T follicular helper cell (primary cell): ENCODE results near the gene SEPTIN10.
A peak's percentile ranks its signal among the peaks of the same experiment; 100 is the strongest.

Experiments
- DNase-seq: peaks from one replicate; pipeline ENCODE4 v3.0.0-alpha.2; 2020; ENCODE audit warnings: low read depth

Gene SEPTIN10

GRCh38 chr2:109523121-109523520 is 90.6 kb downstream of the SEPTIN10 start:
- DNase-seq: no peak

- DNase-seq: no peak
These were observed 91.7 kb downstream of the SEPTIN10 start for GRCh38 chr2:109522063-109522374.

- DNase-seq: no peak
These were observed 92.3 kb downstream of the SEPTIN10 start for GRCh38 chr2:109521233-109522062.

DNA sequence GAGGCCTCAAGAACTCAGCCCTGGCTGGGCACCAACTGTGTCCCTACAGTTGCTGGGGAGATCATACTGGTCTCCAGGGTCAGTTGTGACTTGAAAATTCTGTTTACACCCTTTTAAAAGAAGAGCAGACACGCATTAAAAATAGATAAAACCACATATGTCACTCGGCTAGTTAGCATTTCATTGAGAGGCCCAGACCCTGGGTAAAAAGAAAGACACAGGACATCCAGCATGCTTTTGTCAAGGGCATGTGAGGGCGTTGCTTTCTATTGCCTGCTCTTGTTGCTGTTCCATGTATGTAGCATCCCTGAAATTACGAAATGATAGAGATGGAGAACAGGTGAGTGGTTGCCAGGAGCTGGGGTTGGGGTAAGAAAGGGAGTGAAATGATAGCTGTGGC is 94.3 kb downstream of the SEPTIN10 start:
- no peak for DNase-seq

GRCh38 chr2:109517118-109517889 is 96.5 kb downstream of the SEPTIN10 start:
- DNase-seq: no peak

DNA sequence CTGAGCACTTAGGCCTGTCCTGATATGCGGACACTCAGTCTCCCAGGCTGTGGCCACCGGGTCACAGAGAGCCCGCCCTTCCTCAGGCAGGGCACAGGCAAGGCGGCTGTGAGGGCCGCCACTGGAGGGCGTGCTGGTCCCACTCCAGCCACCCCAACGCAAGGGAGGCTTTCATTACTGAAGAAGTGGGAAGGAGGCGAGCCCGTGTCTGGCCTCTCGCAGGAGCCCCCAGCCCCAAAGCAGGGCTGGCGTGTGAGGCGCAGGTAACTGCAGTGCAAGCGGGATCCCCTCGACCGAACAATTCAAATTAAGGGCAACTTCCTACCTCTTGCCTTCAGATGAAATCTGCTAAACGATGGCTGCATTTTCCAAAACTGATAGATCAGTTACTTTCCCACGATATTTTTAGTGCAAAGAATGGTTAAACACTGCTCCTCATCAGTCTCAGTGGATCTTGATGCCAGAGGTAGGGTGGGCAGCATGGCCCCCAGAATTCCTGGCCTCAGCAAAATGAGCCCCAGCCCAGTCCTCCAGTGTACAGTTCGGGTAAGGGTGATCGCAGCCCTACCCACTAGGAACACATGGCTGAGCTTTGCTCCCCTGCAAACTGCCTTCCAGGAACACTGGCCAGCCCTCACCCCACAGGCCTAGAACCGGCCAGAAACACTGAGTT is 97.2 kb downstream of the SEPTIN10 start:
- DNase-seq: no peak

DNA sequence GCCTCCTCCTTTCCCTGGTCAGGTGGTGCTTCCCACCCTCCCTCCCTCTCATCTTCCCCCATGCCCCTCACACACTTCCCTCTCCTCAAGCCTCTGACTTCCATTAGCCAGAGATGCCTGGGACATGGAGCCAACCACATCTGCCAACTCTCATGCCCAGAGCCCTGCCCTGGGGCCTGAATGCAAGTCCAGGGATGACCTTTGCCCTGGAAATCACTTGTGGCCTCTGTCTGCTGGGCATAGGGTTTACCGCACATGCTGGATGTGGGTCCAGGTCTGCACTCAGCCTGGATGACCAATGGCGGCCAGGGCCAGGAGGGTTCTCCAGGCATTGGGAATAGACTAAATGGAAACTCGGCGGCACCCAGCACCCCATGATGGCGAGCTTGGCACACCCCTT is 98.9 kb downstream of the SEPTIN10 start:
- DNase-seq: no peak

DNA sequence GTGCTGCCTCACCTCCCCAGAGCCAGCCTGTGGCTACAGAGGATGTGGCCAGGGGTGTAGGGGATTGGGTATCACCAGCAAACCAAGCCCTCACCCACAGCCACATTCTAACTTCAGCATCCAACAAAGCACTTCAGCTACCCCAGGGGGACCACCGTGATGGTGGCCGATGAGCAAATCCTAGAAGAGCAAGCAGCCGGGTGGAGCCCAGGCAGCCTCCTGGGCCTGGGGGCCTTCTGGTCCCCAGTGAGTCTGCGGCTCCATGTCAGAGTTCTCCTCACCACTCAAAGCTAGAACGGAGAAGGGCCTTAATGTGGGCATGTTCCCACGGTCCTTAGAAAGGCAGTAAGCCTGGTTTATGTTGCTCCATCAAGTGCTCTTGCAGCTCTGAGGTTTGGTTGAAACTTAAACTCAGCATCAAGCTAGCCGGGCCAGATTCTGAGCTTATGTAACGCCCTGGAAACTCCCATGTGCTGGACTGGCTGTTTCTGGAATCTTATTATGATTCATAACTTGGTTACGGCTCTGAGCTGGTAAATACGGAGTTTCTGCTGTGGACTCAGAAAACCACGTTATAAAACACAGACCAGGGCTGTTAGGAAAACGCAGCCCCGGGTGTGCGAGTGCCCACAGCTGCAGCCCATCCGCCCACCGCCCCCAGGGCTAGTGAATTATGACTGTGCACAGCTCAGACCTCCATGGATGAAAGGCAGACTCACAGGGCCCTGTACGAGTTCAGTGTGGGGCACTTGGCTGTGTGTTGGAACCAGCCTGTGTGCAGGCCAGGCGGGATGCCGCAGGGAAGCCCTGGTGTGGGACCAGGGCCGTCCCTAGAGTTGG is 99.8 kb downstream of the SEPTIN10 start:
- DNase-seq: no peak

- DNase-seq: no peak
These were observed 100.5 kb downstream of the SEPTIN10 start for GRCh38 chr2:109513230-109513629.

GRCh38 chr2:109512076-109512475 is 101.7 kb downstream of the SEPTIN10 start:
- no peak for DNase-seq

DNA sequence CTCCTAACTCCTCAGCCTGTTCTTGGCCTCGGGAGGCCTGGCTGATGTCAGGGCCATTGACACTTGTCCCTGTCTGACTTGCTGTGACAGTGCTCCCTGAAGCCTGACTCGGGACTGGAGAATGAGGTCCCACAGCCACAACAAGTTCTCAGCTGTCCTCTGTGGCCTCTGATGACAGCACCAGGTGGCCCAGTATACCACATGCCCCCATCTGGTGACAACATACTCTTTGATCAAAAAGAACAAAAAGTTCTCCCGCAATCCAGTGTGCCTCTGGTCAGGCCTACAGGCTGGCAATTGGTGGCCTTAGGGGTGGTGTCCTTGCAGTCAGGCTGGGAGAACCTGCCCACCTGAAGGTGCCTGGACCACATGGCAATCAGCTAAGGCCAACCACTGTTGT is 102.6 kb downstream of the SEPTIN10 start:
- no peak for DNase-seq

GRCh38 chr2:109510136-109511028 is 103.4 kb downstream of the SEPTIN10 start:
- DNase-seq: peak; percentile 66

- DNase-seq: no peak
These were observed 105.2 kb downstream of the SEPTIN10 start for GRCh38 chr2:109508556-109508955.

DNA sequence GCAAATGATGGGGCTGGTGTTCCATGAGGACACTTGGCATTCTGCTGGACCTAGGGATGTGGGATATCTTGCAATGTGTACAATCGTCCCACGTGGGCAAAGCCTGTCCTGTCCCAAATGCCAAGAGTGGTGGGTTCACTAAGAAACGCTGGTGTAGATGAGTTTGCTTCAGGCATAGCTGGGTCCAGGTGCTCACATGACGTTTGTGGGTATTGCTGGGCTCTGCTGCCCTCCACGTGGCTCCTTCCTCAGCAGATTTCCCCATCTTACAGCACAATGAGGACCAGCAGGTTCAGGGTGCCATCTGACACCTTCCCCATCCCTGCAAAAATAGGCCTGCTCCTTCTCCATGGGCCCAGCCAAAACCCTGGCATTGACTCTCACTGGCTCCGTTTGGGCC is 105.9 kb downstream of the SEPTIN10 start:
- DNase-seq: no peak

DNA sequence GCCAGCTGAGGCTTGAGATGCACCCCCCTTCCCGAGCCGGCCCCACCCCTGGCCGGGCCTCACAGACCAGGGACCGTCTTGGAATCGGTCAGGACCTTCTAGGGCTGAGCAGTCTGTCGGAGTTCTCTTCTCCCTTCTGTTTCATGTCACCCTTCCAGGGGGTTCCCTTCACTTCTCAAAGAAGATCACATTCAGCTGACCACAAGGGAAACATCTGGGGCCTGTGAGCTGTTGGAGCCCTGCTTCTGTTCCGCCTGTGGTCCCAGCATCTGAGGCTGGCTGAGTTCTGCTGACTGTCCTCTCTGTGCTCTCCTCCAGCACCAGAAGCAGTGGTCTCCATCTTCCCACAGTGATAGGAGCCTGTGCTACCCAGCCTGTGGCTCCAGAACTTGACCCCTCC is 106.5 kb downstream of the SEPTIN10 start:
- DNase-seq: no peak

GRCh38 chr2:109503191-109503590 is 110.6 kb downstream of the SEPTIN10 start:
- no peak for DNase-seq

DNA sequence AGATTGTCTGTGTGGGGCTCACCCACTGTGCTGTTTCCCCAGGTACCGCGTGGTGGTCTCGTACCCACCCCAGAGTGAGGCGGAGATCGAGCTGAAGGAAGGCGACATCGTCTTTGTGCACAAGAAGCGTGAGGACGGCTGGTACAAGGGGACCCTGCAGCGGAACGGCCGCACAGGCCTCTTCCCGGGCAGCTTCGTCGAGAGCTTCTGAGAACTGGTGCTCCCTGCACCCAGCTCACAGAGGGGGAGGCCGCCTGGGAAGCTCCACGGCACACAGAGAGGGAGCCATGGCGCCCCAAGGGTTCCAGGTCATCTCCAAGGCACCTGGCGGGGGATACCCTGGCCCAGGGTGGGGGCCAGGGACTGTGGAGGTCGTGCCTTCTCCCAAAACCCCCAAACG is 112.3 kb downstream of the SEPTIN10 start:
- DNase-seq: no peak

- no peak for DNase-seq
These were observed 112.9 kb downstream of the SEPTIN10 start for GRCh38 chr2:109500910-109501309.

- no peak for DNase-seq
These were observed 114.2 kb downstream of the SEPTIN10 start for GRCh38 chr2:109499566-109499965.

- no peak for DNase-seq
These were observed 114.9 kb downstream of the SEPTIN10 start for GRCh38 chr2:109498906-109499305.
